Measurements from ENCODE around the gene PITPNC1.

GRCh38 chr17:67403483-67403882 is 26.4 kb downstream of the PITPNC1 start:
- no peak for TF ChIP-seq CTCF (conservative IDR thresholded peaks at IDR 0.05; ENCODE audit: low read depth, low read length)
- TF ChIP-seq EZH2 (IDR thresholded peaks at IDR 0.05; ENCODE audit: low read length, unreplicated experiment): no peak
- no peak for TF ChIP-seq EZH2phosphoT487 (IDR thresholded peaks at IDR 0.05; ENCODE audit: borderline replicate concordance, low read length)

Measured in PC-3 (cell line).